GM19328 (cell line): ENCODE measurements around the gene MAG.
"Not testable (repeated sequence)": the region's sequence is repeated elsewhere in the genome, so short reads cannot be mapped to it uniquely, and the experiment has no call there.

Experiments used
- ATAC-seq: cut with Tn5 transposase; IDR thresholded peaks from one replicate; pipeline ENCODE4 v1.9.1; 2021; ENCODE audit warnings: mild to moderate bottlenecking, moderate library complexity; ENCODE audit not compliant: unreplicated experiment

Gene MAG

DNA sequence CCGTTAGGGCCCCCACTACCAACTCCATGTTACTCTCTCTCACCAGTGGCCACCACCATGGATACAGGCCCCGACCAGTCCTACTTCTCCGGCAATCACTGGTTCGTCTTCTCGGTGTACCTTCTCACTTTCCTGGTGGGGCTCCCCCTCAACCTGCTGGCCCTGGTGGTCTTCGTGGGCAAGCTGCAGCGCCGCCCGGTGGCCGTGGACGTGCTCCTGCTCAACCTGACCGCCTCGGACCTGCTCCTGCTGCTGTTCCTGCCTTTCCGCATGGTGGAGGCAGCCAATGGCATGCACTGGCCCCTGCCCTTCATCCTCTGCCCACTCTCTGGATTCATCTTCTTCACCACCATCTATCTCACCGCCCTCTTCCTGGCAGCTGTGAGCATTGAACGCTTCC, 66.9 kb downstream of the MAG start:
- ATAC-seq: not testable (repeated sequence)

DNA sequence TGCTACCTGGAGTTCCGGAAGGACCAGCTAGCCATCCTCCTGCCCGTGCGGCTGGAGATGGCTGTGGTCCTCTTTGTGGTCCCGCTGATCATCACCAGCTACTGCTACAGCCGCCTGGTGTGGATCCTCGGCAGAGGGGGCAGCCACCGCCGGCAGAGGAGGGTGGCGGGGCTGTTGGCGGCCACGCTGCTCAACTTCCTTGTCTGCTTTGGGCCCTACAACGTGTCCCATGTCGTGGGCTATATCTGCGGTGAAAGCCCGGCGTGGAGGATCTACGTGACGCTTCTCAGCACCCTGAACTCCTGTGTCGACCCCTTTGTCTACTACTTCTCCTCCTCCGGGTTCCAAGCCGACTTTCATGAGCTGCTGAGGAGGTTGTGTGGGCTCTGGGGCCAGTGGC, 67.4 kb downstream of the MAG start:
- ATAC-seq: not testable (repeated sequence)

- ATAC-seq: not testable (repeated sequence)
These were observed 68.1 kb downstream of the MAG start for GRCh38 chr19:35360081-35360480.

- no peak for ATAC-seq
These were observed 69.0 kb downstream of the MAG start for GRCh38 chr19:35360880-35361420.

GRCh38 chr19:35362261-35363000, 70.5 kb downstream of the MAG start:
- no peak for ATAC-seq

DNA sequence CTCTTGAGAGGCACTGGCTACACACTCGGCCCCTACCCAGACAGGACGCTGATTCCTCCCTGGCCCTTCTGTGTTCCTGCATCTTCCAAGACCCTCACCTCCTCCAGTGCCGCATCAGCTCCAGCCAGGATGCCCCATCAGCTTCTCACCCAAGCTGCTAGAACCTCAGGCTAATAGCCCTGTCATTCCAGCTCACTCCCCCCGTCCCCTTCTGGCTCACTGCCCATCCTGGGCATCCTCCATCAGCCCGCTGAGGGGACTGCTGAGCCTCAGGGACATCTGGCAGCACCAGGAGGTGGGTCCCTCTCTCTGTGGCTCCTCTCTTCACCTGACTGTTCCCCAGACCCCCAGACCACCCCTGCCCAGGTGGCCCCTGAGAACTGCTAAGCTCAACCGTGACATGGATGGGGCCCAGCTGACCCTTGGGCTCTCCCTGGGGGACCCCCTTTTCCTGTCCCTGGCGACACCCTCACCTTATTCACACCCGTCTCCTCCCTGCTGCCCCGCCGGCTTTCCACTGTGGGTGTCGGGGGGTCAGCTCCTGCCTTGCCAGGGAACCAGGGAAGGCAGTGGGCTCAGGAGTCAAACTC, 71.1 kb downstream of the MAG start:
- ATAC-seq: no peak
